Left ventricle myocardium superior (tissue), 1 donor: ENCODE data around the gene CYP4A22. TPM values are rescaled to one million over a fixed set of nuclear protein-coding genes. Genes with fewer than 3 reads are reported as not detected.
"Not testable (repeated sequence)": the region's sequence is repeated elsewhere in the genome, so short reads cannot be mapped to it uniquely, and the experiment has no call there.

Source experiments
- ATAC-seq: fragments of 200-7000 bp; cut with Tn5 transposase; one replicate; pipeline ENCODE4 v1.9.1; 2020; ENCODE audit warnings: mild to moderate bottlenecking, moderate library complexity
- DNase-seq: peaks from one replicate; pipeline ENCODE4 v3.0.0-alpha.2; 2020
- intact Hi-C: fragments of 100-400 bp; cut with micrococcal nuclease; formaldehyde crosslinking; loops from one replicate; pipeline ENCODE4 v1.11.0; 2022
- long read RNA-seq: library from polyadenylated mRNA; unstranded; transcript quantifications from one replicate; pipeline ENCODE4 v2.0.0, GENCODE V29; 2021
- total RNA-seq: library from RNA; stranded (reverse); fragmentation: NEBNext Ultra II Directional; extraction: Animal tissue kit (Norgen Biotek cat#: 25700); gene quantifications from one replicate; pipeline ENCODE4 v1.2.1, GENCODE V29; 2021
- donor health status: DM: no; HTN: yes; CAD: no; lungs with severe emphysema.

The CYP4A22 gene
- total RNA-seq = not detected
- long read RNA-seq = 0 reads

GRCh38 chr1:47137198-47137597 is at the start of gene CYP4A22:
Gene CYP4A22 (plus strand): TSS chr1:47137441. CDS start chr1:47137486, 45 bp downstream.
- DNase-seq (no peak), ATAC-seq (no peak)
- intact Hi-C loops = no loop called here

DNA sequence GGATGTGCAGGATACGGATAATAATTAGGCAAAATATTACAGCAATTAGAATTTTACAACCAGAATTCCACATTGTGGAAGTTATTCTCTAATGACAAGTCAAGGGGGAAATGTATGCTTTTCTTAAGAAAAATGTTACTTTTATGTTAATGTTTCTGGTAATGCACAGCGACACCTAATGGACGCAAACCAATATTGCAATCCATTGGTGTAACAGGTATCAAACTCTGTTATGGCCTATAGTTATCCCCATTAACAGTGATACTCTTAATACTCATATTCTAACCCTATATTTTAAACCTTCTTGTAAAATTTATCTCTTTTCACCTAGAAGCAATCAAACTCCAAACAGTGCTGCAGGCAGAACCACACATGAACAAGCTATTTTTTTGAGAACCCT is 47.9 kb upstream of the CYP4A22 start:
- intact Hi-C loops, ATAC-seq, DNase-seq: not testable (repeated sequence)

- ATAC-seq, intact Hi-C loops, DNase-seq: not testable (repeated sequence)
These were observed 45.8 kb upstream of the CYP4A22 start for GRCh38 chr1:47091476-47091875.

- no peak for ATAC-seq
- intact Hi-C loops = no loop called here
- no peak for DNase-seq
These were observed 32.4 kb upstream of the CYP4A22 start for GRCh38 chr1:47104816-47105215.

DNA sequence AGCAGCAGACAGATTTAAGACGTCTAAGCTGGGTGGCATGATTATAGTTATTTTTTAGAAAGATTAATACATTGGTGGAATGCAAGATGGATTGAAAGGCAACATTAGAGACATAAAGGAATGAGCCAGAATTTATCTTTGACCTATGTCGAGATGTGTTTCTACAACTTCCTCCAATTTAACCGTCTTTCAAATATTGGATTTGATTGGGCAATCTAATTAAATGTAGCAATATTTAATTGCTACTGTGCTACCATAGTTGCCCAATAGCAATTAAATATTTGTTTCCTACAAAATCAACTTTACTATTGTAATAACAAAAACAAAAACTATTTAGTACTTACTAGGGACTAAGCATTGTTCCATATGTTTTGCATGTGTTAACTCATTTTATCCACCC is 30.4 kb upstream of the CYP4A22 start:
- no peak for DNase-seq
- no peak for ATAC-seq
- intact Hi-C loops = no loop called here

DNA sequence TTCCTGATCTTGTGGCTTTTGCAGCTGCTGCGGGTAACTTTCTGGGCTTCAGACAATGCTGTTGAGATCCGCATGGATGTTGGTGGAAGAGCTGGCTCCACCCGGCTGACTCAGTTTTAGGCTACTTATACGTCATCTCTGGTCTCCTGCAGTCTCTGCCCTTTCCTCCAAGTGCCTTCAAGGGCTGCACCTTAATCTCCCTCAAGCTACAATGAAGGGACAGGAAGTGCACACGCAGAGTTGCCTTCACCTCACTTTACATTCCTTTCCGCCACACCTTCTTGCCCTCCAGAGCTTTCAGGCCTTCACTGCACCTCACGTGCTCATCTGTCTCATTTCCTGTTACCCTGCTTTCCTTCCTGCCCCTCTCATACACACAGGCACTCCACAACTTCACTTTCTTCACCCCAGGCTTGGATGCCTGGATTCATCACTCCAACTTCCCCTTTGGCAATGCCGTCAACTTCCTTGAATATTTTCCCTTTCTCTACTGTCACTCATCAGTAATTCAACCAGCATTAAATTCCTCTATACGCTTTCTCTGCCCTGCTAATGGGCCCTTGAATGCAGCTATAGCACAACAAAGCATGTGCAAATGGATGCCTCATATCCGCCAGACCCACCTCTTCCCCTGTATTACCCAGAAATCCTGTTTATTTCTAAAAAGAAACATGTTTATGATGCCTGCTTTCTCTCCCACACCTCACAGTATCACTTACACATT is 29.2 kb upstream of the CYP4A22 start:
- DNase-seq, intact Hi-C loops, ATAC-seq: not testable (repeated sequence)

DNA sequence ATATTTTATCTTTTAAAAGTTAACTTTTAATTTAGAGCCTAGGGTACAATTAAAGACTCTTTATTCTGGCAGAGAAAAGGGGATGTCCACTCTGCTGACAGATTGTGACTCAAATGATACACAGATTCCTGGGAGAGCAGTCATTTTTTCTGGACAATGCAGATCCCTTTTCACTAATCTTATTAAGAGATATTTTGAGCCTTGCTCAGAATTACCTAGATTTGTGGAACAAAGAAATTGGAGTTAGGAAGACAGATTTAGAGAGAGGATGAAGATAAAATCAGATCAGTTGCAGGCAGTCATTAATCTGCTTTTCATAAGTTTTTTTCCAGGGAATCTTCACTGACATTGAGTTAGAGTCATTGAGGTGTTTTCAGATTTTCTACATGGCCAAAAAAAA is 27.8 kb upstream of the CYP4A22 start:
- intact Hi-C loops, DNase-seq, ATAC-seq: not testable (repeated sequence)

- intact Hi-C loops = no loop called here
- ATAC-seq (no peak), DNase-seq (no peak)
These were observed 24.1 kb upstream of the CYP4A22 start for GRCh38 chr1:47113178-47113577.

- ATAC-seq, intact Hi-C loops, DNase-seq: not testable (repeated sequence)
These were observed 16.2 kb upstream of the CYP4A22 start for GRCh38 chr1:47121039-47121438.

- intact Hi-C loops, DNase-seq, ATAC-seq: not testable (repeated sequence)
These were observed 12.4 kb upstream of the CYP4A22 start for GRCh38 chr1:47124834-47125233.

DNA sequence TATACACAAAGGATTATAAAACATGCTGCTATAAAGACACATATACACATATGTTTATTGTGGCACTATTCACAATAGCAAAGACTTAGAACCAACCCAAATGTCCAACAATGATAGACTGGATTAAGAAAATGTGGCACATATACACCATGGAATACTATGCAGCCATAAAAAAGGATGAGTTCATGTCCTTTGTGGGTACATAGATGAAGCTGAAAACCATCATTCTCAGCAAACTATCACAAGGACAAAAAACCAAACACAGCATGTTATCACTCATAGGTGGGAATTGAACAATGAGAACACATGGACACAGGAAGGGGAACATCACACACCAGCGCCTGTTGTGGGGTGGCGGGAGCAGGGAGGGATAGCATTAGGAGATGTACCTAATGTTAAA is 10.2 kb upstream of the CYP4A22 start:
- intact Hi-C loops, ATAC-seq, DNase-seq: not testable (repeated sequence)

DNA sequence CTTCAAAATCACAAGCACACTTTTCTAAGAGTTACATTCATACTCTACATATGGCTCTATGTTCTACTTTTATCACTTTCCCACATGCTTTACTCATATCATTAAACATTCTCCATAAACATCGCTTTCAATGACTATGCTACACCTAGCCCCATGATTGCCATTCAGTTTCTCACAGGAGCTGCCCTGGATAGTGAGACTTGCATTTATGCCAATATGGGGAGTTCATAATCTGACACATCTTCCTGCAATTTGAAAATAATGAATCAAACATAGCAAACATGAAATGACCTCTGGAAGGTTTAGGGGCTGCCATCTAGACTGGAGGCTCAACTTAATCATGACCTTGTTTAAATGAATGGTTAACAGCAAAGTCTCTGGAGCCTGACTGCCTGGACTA is 9.0 kb upstream of the CYP4A22 start:
- ATAC-seq (no peak), DNase-seq (no peak)
- intact Hi-C loops = no loop called here

- DNase-seq, intact Hi-C loops, ATAC-seq: not testable (repeated sequence)
These were observed 8.4 kb upstream of the CYP4A22 start for GRCh38 chr1:47128854-47129253.

DNA sequence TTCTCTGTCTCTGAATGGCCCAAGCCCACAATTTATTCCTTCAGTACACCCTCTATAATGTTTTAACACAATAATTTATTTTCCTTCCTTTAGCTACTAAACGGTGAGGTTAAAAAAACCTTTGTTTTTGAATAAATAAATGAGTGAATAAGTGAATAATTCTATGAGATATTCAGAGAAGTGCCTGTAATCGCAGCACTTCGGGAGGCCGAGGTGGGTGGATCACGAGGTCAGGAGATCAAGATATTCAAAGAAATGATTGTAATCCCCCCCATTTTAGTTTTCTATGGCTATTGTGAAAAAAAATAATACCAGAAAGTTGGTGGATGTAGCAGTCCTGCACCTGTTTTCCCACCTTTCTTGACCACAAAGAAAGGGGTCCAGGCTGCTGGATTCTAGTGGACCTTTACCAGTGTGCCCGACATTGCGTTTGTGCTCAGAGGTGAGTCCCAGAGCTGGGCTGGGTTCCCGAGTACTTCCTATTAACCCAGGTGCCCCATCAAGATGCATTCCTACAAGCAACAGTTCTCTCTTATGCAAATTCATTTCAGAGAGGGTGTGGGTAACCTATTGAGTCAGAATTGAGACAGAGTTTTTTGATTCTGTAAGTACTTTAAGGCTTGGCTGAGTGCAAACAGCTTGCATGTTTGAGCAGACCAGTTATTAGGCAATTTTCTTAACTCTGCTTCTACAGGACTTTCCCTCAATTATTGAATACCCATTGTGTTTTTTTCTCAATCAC is 7.6 kb upstream of the CYP4A22 start:
- DNase-seq, ATAC-seq, intact Hi-C loops: not testable (repeated sequence)

DNA sequence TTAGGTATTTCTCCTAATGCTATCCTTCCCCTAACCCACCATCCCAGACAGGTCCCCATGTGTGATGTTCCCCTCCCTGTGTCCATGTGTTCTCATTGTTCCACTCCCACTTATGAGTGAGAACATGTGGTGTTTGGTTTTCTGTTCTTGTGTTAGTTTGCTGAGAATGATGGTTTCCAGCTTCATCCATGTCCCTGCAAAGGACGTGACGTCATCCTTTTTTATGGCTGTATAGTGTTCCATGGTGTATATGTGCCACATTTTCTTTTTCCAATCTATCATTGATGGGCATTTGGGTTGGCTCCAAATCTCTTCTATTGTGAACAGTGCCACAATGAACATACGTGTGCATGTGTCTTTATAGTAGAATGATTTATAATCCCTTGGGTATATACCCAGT is 4.6 kb upstream of the CYP4A22 start:
- ATAC-seq, DNase-seq, intact Hi-C loops: not testable (repeated sequence)

DNA sequence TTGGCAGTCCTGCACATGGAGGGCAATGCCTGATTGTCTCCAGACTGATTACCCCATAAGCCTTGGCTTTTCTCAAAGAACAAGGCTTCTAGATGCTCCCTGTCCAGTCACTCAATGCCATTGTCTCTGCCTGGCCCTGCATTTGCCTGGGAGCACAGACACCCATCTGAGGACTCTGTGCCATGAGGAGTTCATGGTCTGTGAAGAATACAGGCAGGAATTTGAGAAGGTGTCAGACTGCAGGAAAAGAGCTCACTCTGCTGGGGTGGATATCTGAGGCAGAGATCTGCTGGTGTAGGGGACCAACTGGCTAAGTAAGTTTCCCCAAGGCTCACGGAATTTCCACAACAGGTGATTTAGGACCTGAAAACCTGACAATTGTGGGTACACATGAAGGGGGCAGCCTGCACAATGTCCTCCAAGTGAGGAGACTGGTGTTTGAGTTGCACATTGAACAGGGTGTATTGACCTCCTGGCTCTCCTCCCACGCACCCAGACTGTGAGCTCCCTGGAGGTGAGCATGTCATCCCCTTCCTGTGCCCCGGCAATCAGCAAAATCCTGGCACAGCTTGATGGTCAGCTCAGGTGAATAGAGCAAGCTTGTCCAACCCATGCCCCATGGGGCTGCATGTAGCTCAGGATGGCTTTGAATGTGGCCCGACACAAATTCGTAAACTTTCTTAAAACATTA is 829 bp downstream of the CYP4A22 start:
- intact Hi-C loops = no loop called here
- ATAC-seq = no peak
- no peak for DNase-seq

GRCh38 chr1:47140358-47140757 is 3.1 kb downstream of the CYP4A22 start:
- ATAC-seq, intact Hi-C loops, DNase-seq: not testable (repeated sequence)

DNA sequence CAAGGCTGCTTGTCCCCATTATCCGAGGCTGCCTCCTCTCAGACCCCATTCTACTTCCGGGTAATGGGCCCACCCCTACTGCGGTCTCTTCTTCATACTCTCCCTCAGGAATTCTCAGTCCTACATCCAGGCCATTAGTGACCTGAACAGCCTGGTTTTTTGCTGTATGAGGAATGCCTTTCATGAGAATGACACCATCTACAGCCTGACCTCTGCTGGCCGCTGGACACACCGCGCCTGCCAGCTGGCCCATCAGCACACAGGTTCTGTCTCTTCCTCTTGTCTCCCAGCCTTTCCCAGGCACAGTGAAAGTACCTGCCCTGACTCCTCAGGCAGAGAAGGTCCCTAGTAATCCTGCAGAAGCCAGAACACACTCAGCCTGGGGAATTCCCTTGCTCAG is 6.4 kb downstream of the CYP4A22 start:
- ATAC-seq, DNase-seq, intact Hi-C loops: not testable (repeated sequence)

DNA sequence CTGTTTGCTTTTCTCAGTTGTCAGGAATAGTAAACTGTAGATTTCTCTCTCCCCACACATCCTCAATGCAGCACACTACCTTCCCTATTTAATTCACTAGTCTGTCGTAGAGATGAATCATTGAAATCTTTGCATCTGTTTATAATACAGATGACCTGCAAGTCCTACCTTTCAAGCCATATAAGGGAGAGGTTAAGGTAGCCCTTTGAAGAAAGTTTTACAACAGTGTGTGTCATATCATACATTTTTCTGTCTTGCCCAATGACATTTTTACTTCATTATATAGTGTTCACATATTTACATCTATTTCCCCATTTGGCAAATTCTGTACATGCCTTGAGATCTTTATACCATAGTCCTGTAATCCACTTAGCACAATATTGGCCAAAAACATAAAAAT is 9.3 kb downstream of the CYP4A22 start:
- DNase-seq, intact Hi-C loops, ATAC-seq: not testable (repeated sequence)
